HEK293 (cell line): ENCODE measurements around the gene SLC36A4.
A peak's percentile ranks its signal among the peaks of the same experiment; 100 is the strongest.

Source experiments
- CTCF ChIA-PET: fragments of 350-600 bp; formaldehyde crosslinking; extraction: SDS; loops from one replicate; lab custom pipeline; 2021; ENCODE audit warnings: antibody characterized with exemption; lab: Yijun Ruan, JAX
- POLR2A ChIA-PET: fragments of 300-600 bp; formaldehyde crosslinking; extraction: SDS; loops from one replicate; lab custom pipeline; 2020; ENCODE audit warnings: antibody characterized with exemption, inconsistent platforms; lab: Yijun Ruan, JAX
- H3K27ac ChIP-seq: fragments of 200-500 bp; sonication (Bioruptor generic); 2 replicates; pipeline ENCODE4 v1.5.1; 2014; ENCODE audit warnings: low read depth, low read length, control low read depth, inconsistent platforms; ENCODE audit errors: extremely low read depth
- H3K36me3 ChIP-seq, 2 experiments: fragments of 200-500 bp in 1 of 2; sonication (Bioruptor generic) in 1 of 2; 1 replicate in 1 of 2; 2 replicates in 1 of 2; pipeline ENCODE4 v1.5.1; 2014 to 2017; ENCODE audit warnings: inconsistent platforms in 2 of 2, low read length in 2 of 2; ENCODE audit not compliant: control insufficient read depth in 2 of 2, insufficient read depth in 1 of 2
- H3K4me1 ChIP-seq: fragments of 200-500 bp; sonication (Bioruptor generic); 2 replicates; pipeline ENCODE4 v1.5.1; 2014; ENCODE audit warnings: mild to moderate bottlenecking, low read length, inconsistent platforms; ENCODE audit not compliant: control insufficient read depth, insufficient read depth
- H3K4me3 ChIP-seq: 2 replicates; pipeline ENCODE4 v1.5.1; 2011; ENCODE audit warnings: low read depth, mild to moderate bottlenecking, control low read depth, low read length, moderate library complexity
- H3K9me3 ChIP-seq: fragments of 200-500 bp; sonication (Bioruptor generic); 2 replicates; pipeline ENCODE4 v1.5.1; 2014; ENCODE audit warnings: low read depth, low read length, inconsistent platforms; ENCODE audit not compliant: control insufficient read depth, insufficient read depth
- BCL11A ChIP-seq: fragments of 450-650 bp; formaldehyde crosslinking; IDR thresholded peaks from 2 replicates; pipeline ENCODE4 v1.5.1; 2016; ENCODE audit warnings: low read depth, missing biosample characterization, missing genetic modification characterization
- BCL6B ChIP-seq: fragments of 450-650 bp; formaldehyde crosslinking; IDR thresholded peaks from 2 replicates; pipeline ENCODE4 v1.5.1; 2017; ENCODE audit warnings: missing biosample characterization, missing genetic modification characterization
- GLIS2 ChIP-seq: fragments of 450-650 bp; formaldehyde crosslinking; IDR thresholded peaks from 2 replicates; pipeline ENCODE4 v1.5.1; 2016; ENCODE audit warnings: missing biosample characterization, missing genetic modification characterization
- IKZF3 ChIP-seq: fragments of 450-650 bp; IDR thresholded peaks from 2 replicates; pipeline ENCODE4 v1.5.0; 2018; ENCODE audit warnings: missing biosample characterization, mild to moderate bottlenecking, missing genetic modification characterization, moderate library complexity
- PATZ1 ChIP-seq: fragments of 450-650 bp; formaldehyde crosslinking; IDR thresholded peaks from 2 replicates; pipeline ENCODE4 v1.5.1; 2016; ENCODE audit warnings: missing biosample characterization, missing genetic modification characterization
- PRDM10 ChIP-seq: fragments of 450-650 bp; formaldehyde crosslinking; IDR thresholded peaks from 2 replicates; pipeline ENCODE4 v1.5.1; 2016; ENCODE audit warnings: missing biosample characterization, missing genetic modification characterization
- WT1 ChIP-seq: fragments of 450-650 bp; formaldehyde crosslinking; IDR thresholded peaks from 2 replicates; pipeline ENCODE4 v1.5.1; 2016; ENCODE audit warnings: missing biosample characterization, missing genetic modification characterization
- ZNF138 ChIP-seq: fragments of 450-650 bp; formaldehyde crosslinking; IDR thresholded peaks from 2 replicates; pipeline ENCODE4 v1.5.1; 2016; ENCODE audit warnings: missing biosample characterization, missing genetic modification characterization, borderline replicate concordance
- ZNF169 ChIP-seq: fragments of 450-650 bp; formaldehyde crosslinking; IDR thresholded peaks from 2 replicates; pipeline ENCODE4 v1.5.1; 2016; ENCODE audit warnings: missing biosample characterization, missing genetic modification characterization
- ZNF184 ChIP-seq: fragments of 450-650 bp; IDR thresholded peaks from 2 replicates; pipeline ENCODE4 v1.5.1; 2018; ENCODE audit warnings: missing biosample characterization, mild to moderate bottlenecking, missing genetic modification characterization
- ZNF19 ChIP-seq: fragments of 450-650 bp; formaldehyde crosslinking; IDR thresholded peaks from 2 replicates; pipeline ENCODE4; 2016; ENCODE audit warnings: missing biosample characterization, missing genetic modification characterization, low read depth
- ZNF366 ChIP-seq: fragments of 450-650 bp; formaldehyde crosslinking; conservative IDR thresholded peaks from 2 replicates; pipeline ENCODE4 v1.5.1; 2016; ENCODE audit warnings: missing biosample characterization, missing genetic modification characterization
- ZNF404 ChIP-seq: fragments of 450-650 bp; formaldehyde crosslinking; IDR thresholded peaks from 2 replicates; pipeline ENCODE4 v1.5.1; 2017; ENCODE audit warnings: missing biosample characterization, missing genetic modification characterization
- ZNF501 ChIP-seq: fragments of 450-650 bp; formaldehyde crosslinking; IDR thresholded peaks from 2 replicates; pipeline ENCODE4 v1.5.1; 2016; ENCODE audit warnings: missing biosample characterization, missing genetic modification characterization
- ZNF521 ChIP-seq: fragments of 450-650 bp; formaldehyde crosslinking; IDR thresholded peaks from 2 replicates; pipeline ENCODE4 v1.5.1; 2017; ENCODE audit warnings: missing biosample characterization, mild to moderate bottlenecking, missing genetic modification characterization
- ZNF544 ChIP-seq: fragments of 450-650 bp; formaldehyde crosslinking; IDR thresholded peaks from 2 replicates; pipeline ENCODE4 v1.5.0; 2017; ENCODE audit warnings: missing biosample characterization, missing genetic modification characterization
- ZNF555 ChIP-seq: fragments of 450-650 bp; formaldehyde crosslinking; conservative IDR thresholded peaks from 2 replicates; pipeline ENCODE4 v1.5.1; 2017; ENCODE audit warnings: missing biosample characterization, mild to moderate bottlenecking, missing genetic modification characterization, inconsistent platforms
- ZNF623 ChIP-seq: fragments of 450-650 bp; formaldehyde crosslinking; IDR thresholded peaks from 2 replicates; pipeline ENCODE4 v1.5.1; 2016; ENCODE audit warnings: missing biosample characterization, missing genetic modification characterization
- ZNF654 ChIP-seq: fragments of 450-650 bp; formaldehyde crosslinking; IDR thresholded peaks from 2 replicates; pipeline ENCODE4 v1.5.1; 2016; ENCODE audit warnings: low read depth, missing biosample characterization, missing genetic modification characterization
- ZNF747 ChIP-seq: fragments of 450-650 bp; formaldehyde crosslinking; IDR thresholded peaks from 2 replicates; pipeline ENCODE4 v1.5.1; 2016; ENCODE audit warnings: missing biosample characterization, missing genetic modification characterization
- ZNF791 ChIP-seq: fragments of 450-650 bp; formaldehyde crosslinking; IDR thresholded peaks from 2 replicates; pipeline ENCODE4 v1.5.1; 2016; ENCODE audit warnings: missing biosample characterization, missing genetic modification characterization
- ZNF830 ChIP-seq: fragments of 450-650 bp; IDR thresholded peaks from 2 replicates; pipeline ENCODE4 v1.5.0; 2018; ENCODE audit warnings: missing biosample characterization, missing genetic modification characterization, low read depth, mild to moderate bottlenecking, moderate library complexity
- TF ChIP-seq, protein P1 (sequence below): fragments of 450-650 bp; formaldehyde crosslinking; IDR thresholded peaks from 2 replicates; pipeline ENCODE4 v1.5.1; 2016; ENCODE audit warnings: missing biosample characterization, missing genetic modification characterization

SLC36A4 gene

GRCh38 chr11:93133488-93134109, 64.2 kb downstream of the SLC36A4 start:
- POLR2A ChIA-PET, result no interaction called here
- CTCF ChIA-PET, result no interaction called here
- no peak overlapping the region for H3K4me3 ChIP-seq

DNA sequence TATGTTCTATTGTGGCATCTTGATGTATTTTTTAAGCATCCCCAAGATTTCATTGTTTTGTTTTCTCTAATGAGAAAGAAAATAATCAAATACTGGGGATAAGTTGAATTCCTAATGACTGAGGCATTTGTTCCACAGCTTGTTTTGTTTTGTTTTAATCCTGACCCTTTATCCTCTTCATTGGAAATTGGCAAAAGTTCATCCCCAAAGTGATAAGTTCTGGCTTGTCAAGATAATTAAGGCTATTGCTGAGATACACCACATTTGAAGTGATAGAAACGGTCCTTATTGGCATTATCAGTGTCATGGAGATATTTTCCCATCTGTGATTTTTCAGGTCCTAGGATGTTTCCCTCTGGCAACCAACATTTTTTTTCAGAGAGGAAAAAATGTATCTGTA, 65.0 kb downstream of the SLC36A4 start:
- Histone ChIP-seq H3K27ac (no peak overlapping the region), H3K4me1 (no peaks in the 10 kb centered on the region), H3K9me3 (no peaks in the 10 kb centered on the region), H3K36me3 (no peaks in the 10 kb centered on the region), H3K4me3 (no peak overlapping the region)
- ChIA-PET CTCF (no interaction called here), POLR2A (no interaction called here)
- TF ChIP-seq PATZ1 (tag by site-specific recombination) (no peak), ZNF521 (tag by site-specific recombination) (no peak), ZNF501 (tag by site-specific recombination) (no peak), BCL11A (tag by site-specific recombination) (no peak), ZNF830 (tag by site-specific recombination) (no peak), GLIS2 (tag by site-specific recombination) (no peak), ZNF169 (tag by site-specific recombination) (no peak), ZNF555 (no peak), ZNF366 (tag by site-specific recombination) (no peak), WT1 (tag by site-specific recombination) (no peak), ZNF184 (no peak), ZNF138 (tag by site-specific recombination) (no peak), ZNF19 (tag by site-specific recombination) (no peak), ZNF747 (tag by site-specific recombination) (no peak), ZNF791 (tag by site-specific recombination) (no peak), ZNF544 (no peak)

More at GRCh38 chr11:93133488-93134109, 64.2 kb downstream of the SLC36A4 start:
- Histone ChIP-seq H3K27ac (no peak overlapping the region), H3K4me1 (no peaks in the 10 kb centered on the region), H3K36me3 (no peaks in the 10 kb centered on the region), H3K9me3 (no peaks in the 10 kb centered on the region)
- TF ChIP-seq ZNF404 (tag by site-specific recombination), result no peak

- Histone ChIP-seq H3K36me3 (no peaks in the 10 kb centered on the region), H3K27ac (no peak overlapping the region), H3K4me3 (no peak overlapping the region), H3K4me1 (no peaks in the 10 kb centered on the region), H3K9me3 (no peaks in the 10 kb centered on the region)
- CTCF ChIA-PET, result no interaction called here
- POLR2A ChIA-PET, result no interaction called here
- TF ChIP-seq ZNF654 (tag by site-specific recombination) (peak; percentile 64), IKZF3 (tag by site-specific recombination) (no peak), BCL6B (tag by site-specific recombination) (no peak), ZNF623 (no peak), PRDM10 (no peak)
- TF ChIP-seq, protein P1, sequence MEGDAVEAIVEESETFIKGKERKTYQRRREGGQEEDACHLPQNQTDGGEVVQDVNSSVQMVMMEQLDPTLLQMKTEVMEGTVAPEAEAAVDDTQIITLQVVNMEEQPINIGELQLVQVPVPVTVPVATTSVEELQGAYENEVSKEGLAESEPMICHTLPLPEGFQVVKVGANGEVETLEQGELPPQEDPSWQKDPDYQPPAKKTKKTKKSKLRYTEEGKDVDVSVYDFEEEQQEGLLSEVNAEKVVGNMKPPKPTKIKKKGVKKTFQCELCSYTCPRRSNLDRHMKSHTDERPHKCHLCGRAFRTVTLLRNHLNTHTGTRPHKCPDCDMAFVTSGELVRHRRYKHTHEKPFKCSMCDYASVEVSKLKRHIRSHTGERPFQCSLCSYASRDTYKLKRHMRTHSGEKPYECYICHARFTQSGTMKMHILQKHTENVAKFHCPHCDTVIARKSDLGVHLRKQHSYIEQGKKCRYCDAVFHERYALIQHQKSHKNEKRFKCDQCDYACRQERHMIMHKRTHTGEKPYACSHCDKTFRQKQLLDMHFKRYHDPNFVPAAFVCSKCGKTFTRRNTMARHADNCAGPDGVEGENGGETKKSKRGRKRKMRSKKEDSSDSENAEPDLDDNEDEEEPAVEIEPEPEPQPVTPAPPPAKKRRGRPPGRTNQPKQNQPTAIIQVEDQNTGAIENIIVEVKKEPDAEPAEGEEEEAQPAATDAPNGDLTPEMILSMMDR, result peak; percentile 45
Measured at GRCh38 chr11:93131709-93132108, 66.1 kb downstream of the SLC36A4 start.
